Osteoblast (primary cell): Measurements from ENCODE around the gene ZFR2. TPM values are rescaled to one million over a fixed set of nuclear protein-coding genes. Genes with fewer than 3 reads are reported as not detected.

Experiments used
- DNase-seq: peaks from one replicate; pipeline ENCODE4 v3.0.0; 2011; ENCODE audit warnings: low spot score, mixed read lengths; ENCODE audit not compliant: insufficient read length; ENCODE audit errors: missing footprints
- H2AFZ ChIP-seq: 2 replicates; pipeline ENCODE4 v1.6.0; 2011; ENCODE audit warnings: mild to moderate bottlenecking, low read length
- H3K27ac ChIP-seq: 2 replicates; pipeline ENCODE4 v1.5.1; 2011; ENCODE audit warnings: mild to moderate bottlenecking, low read depth, low read length, moderate library complexity
- H3K27me3 ChIP-seq: 2 replicates; pipeline ENCODE4 v1.6.0; 2012; ENCODE audit warnings: mild to moderate bottlenecking, control low read depth, inconsistent platforms, low read length, moderate library complexity; ENCODE audit not compliant: insufficient read depth
- H3K36me3 ChIP-seq: 2 replicates; pipeline ENCODE4 v1.5.1; 2011; ENCODE audit warnings: mild to moderate bottlenecking, low read length, control low read depth, moderate library complexity; ENCODE audit not compliant: insufficient read depth
- H3K4me1 ChIP-seq: 2 replicates; pipeline ENCODE4 v1.5.1; 2011; ENCODE audit warnings: mild to moderate bottlenecking, low read length, control low read depth, moderate library complexity; ENCODE audit not compliant: insufficient read depth
- H3K4me2 ChIP-seq: 2 replicates; pipeline ENCODE4 v1.6.0; 2011; ENCODE audit warnings: mild to moderate bottlenecking, low read length; ENCODE audit not compliant: insufficient read depth
- H3K4me3 ChIP-seq: fragments of 200-600 bp; sonication (generic); 3 replicates; pipeline ENCODE4 v1.5.1; 2012; ENCODE audit warnings: mild to moderate bottlenecking, low read length, inconsistent platforms; ENCODE audit not compliant: insufficient read depth
- H3K79me2 ChIP-seq: 2 replicates; pipeline ENCODE4 v1.6.0; 2012; ENCODE audit warnings: mild to moderate bottlenecking, low read length, control low read depth, inconsistent platforms; ENCODE audit not compliant: insufficient read depth
- H3K9me3 ChIP-seq: 2 replicates; pipeline ENCODE4 v1.5.1; 2011; ENCODE audit warnings: low read depth, low read length, control low read depth
- H4K20me1 ChIP-seq: 2 replicates; pipeline ENCODE4 v1.6.0; 2012; ENCODE audit warnings: mild to moderate bottlenecking, low read length, control low read depth; ENCODE audit not compliant: insufficient read depth
- CTCF ChIP-seq: IDR thresholded peaks from 2 replicates; pipeline ENCODE4 v1.5.1; 2011; ENCODE audit warnings: mild to moderate bottlenecking, low read depth, low read length, moderate library complexity; ENCODE audit errors: extremely low read depth
- total RNA-seq: library from RNA; depleted of rRNA; stranded (reverse); fragments of >200 nt; gene quantifications from 2 replicates; pipeline ENCODE4 v1.2.3, GENCODE V29; 2012

The ZFR2 gene
- total RNA-seq: not detected in 2 replicates

GRCh38 chr19:3868770-3869456 is at the start of gene ZFR2:
Gene ZFR2, minus strand, starts transcription at chr19:3869038. Its CDS starts 21 bp downstream, at chr19:3869017.
- H3K79me2 ChIP-seq: no peaks in the 10 kb centered on the region
- peaks cover 37% of the 10 kb centered on the region for H3K27me3 ChIP-seq
- no peaks in the 10 kb centered on the region for H4K20me1 ChIP-seq
- no peak within 1 kb of the TSS for H3K27ac ChIP-seq
- H3K4me1 ChIP-seq: no peaks in the 10 kb centered on the region
- no peaks in the 10 kb centered on the region for H3K9me3 ChIP-seq
- H3K4me2 ChIP-seq: no peak within 1 kb of the TSS
- no peaks in the 10 kb centered on the region for H3K36me3 ChIP-seq
- no peak within 1 kb of the TSS for H2AFZ ChIP-seq
- H3K4me3 ChIP-seq: no peak within 1 kb of the TSS
- TF ChIP-seq CTCF: no peak
- DNase-seq: peak; percentile 76

GRCh38 chr19:3916033-3916432 is 47.2 kb upstream of the ZFR2 start:
- Histone ChIP-seq H3K4me3 (no peak overlapping the region), H3K9me3 (peaks cover 2% of the 10 kb centered on the region), H3K79me2 (no peaks in the 10 kb centered on the region), H3K4me1 (no peaks in the 10 kb centered on the region), H3K4me2 (no peak overlapping the region), H3K27ac (no peak overlapping the region), H4K20me1 (no peaks in the 10 kb centered on the region), H3K27me3 (no peaks in the 10 kb centered on the region), H3K36me3 (no peaks in the 10 kb centered on the region), H2AFZ (no peak overlapping the region)
- no peak for TF ChIP-seq CTCF
- peak; percentile 9 for DNase-seq

GRCh38 chr19:3914199-3914598 is 45.4 kb upstream of the ZFR2 start:
- H3K79me2 ChIP-seq: no peaks in the 10 kb centered on the region

More at GRCh38 chr19:3914199-3914598, 45.4 kb upstream of the ZFR2 start:
- no peak for TF ChIP-seq CTCF
- Histone ChIP-seq H3K4me1 (no peaks in the 10 kb centered on the region), H3K36me3 (no peaks in the 10 kb centered on the region), H3K27me3 (no peaks in the 10 kb centered on the region), H2AFZ (no peak overlapping the region), H3K27ac (no peak overlapping the region), H3K4me3 (no peak overlapping the region), H3K4me2 (no peak overlapping the region), H3K9me3 (peaks cover 2% of the 10 kb centered on the region), H4K20me1 (no peaks in the 10 kb centered on the region)
- peak; percentile 58 for DNase-seq
